ENCODE results near the gene FAM3B.

FAM3B gene

GRCh38 chr21:41321211-41321907 is 4.8 kb downstream of the FAM3B start:
- peak; percentile 89 for DNase-seq

- peak; percentile 75 for DNase-seq
Observed at GRCh38 chr21:41321908-41322495, 5.4 kb downstream of the FAM3B start.

DNA sequence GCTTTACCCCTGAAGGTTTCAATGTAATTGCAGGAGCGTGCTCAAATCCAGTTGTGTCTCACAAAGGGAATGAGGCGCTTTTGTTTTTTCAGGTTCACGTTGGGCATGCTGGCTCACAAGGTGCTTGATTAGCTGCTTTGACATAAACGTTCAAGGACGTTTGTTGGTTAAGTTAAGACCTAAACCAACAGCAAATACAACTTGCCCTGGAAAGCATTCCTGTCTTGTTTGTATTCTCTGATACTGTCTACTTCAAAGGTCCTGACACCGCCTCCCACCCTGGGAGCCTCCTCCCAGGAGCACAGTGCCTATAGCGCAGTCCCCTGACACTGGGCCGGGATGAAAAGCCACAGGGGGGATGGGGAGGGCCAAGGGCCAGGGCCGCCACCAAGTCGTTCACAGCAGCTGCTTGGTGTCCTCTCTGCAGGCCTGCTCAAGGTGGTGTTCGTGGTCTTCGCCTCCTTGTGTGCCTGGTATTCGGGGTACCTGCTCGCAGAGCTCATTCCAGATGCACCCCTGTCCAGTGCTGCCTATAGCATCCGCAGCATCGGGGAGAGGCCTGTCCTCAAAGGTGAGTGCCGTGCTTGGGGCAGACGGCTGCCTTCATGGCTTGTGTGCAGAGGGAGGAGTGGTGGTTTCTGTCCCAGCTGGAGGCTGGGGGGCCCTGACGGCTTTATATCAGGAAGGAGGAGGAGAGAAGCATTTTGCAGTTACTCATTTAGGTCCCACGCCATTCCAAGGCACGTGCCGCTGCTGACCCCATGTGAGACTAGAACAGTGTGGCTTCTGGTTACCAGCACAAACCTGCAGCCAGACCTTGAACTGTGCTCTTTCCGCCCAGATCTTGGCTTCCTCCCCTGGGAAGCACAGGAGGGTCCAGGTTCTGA is 6.1 kb downstream of the FAM3B start:
- no peak for DNase-seq

GRCh38 chr21:41325138-41325912 is 8.7 kb downstream of the FAM3B start:
- DNase-seq = peak; percentile 5

- DNase-seq = no peak
Observed at GRCh38 chr21:41326414-41327080, 9.9 kb downstream of the FAM3B start.

GRCh38 chr21:41327753-41328152 is 11.2 kb downstream of the FAM3B start:
- DNase-seq = no peak

- DNase-seq = no peak
Observed at GRCh38 chr21:41328660-41329607, 12.3 kb downstream of the FAM3B start.

- DNase-seq = no peak
Observed at GRCh38 chr21:41333752-41334151, 17.2 kb downstream of the FAM3B start.

DNA sequence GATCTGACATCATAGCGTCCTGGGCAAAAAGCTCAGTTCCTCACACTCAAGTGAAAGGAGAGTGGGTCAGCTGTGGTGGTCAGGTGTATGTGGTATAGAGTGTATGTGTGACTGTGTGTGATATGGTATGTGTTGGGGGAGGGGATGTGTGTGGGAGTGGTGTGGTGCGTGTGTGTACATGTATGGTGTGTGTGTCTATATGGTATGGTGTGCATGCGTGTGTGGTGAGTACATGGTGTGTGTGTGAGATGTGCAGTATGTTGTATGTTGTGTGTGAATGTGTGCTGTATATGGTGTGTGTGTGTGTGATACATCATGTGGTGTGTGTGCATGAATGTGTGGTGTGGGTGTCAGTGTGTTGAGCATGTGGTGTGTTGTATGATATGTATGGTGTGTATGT is 20.9 kb downstream of the FAM3B start:
- DNase-seq = no peak

DNA sequence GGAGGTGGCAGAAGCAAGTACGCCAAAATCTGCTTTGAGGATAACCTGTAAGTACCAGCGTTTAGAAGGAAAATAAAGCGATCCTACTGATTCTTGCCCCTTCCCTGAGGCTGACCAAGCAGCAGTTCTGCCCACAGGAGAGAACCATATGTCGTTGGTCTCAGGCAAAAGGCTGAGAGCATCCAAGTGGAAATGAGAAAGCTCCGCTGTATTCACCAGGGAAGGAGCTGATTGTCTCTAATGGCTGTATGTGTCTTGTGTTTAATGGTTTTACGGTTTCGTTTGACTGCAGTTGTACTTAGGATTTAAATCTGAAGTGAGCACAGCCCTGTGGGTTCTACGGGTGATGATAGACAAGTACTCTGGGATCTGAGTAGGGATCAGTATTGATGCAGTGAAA is 21.9 kb downstream of the FAM3B start:
- DNase-seq = no peak

DNA sequence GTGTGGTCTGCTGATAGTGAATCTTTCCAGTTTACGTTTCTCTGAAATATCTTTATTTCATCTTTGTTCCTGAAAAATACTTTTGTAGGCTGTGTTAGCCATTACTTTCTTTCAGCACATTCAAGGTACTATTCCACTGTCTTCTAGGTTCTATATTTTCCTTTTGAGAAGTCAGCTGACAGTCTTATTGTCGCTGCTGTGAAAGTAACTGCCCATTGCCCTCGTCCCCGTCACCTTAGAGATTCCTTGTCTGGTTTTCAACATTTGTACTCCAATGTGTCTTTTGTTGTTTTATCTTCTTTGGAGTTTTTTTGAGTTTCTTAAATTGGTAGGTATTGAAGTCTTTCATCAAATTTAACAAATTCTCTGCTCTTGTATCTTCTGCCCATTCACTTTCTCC is 25.4 kb downstream of the FAM3B start:
- no peak for DNase-seq

DNA sequence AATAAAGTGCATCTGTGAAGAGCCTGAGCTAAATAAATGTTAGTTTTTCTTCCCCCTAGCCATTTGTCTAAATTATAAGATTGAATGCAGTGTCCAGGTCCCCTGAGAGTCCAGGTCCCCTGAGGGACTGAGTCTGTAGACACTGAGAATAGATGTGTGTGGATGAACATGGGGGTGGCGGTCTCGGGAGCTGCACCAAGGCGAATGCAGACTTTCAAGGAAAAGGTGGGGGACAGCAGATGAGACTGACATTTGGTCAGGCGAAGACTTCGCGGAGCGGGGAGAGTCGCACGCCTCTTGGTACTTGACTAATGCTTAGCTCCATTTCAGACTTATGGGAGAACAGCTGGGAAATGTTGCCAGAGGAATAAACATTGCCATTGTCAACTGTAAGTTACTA is 27.5 kb downstream of the FAM3B start:
- no peak for DNase-seq

- DNase-seq = no peak
Observed at GRCh38 chr21:41345356-41345755, 28.8 kb downstream of the FAM3B start.

- no peak for DNase-seq
Observed at GRCh38 chr21:41345934-41346685, 29.5 kb downstream of the FAM3B start.

GRCh38 chr21:41346758-41347157 is 30.2 kb downstream of the FAM3B start:
- DNase-seq = no peak

DNA sequence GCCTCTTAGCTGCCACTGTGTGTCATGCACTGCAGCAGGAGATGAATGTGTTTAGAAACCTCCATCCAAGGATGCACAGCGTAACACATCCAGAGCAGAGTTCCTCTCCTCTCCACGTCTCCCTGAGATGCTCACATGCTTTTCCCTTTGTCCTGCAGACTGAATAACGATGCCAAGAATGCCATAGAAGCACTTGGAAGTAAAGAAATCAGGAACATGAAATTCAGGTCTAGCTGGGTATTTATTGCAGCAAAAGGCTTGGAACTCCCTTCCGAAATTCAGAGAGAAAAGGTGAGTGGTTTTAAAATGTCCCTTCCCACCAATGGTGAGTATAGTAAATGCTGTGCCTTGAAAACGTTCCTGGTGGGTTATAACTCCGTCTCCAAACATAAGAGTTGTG is 31.8 kb downstream of the FAM3B start:
- no peak for DNase-seq

DNA sequence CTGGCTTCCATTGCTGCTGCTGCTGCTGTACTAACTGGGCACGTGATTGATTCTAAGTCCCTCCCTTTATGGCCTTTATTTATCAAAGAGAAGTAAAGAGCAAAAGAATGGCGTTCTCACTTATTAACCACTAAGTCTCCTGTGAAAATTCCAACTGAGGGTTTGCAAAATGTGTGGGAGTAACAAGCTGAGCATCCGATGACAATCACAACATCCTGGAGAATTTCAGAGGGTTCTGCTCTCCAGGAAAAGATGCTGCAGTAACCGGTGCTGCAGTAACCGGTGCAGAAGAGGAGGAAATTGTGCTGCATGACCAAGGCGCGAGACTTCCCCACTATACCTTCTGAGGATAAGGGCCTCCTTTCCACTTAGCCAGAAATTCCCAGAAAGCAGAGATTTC is 32.5 kb downstream of the FAM3B start:
- no peak for DNase-seq

GRCh38 chr21:41349619-41350390 is 33.2 kb downstream of the FAM3B start:
- DNase-seq = no peak

- DNase-seq = no peak
Observed at GRCh38 chr21:41350436-41351155, 34.0 kb downstream of the FAM3B start.

Data from NCI-H526 treated with DMSO at 0.1 percent for 48 hours (cell line).